HG02588 (cell line): ENCODE measurements around the gene FAM163A.
"Not testable (repeated sequence)": the region's sequence is repeated elsewhere in the genome, so short reads cannot be mapped to it uniquely, and the experiment has no call there.

ENCODE experiments used
- ATAC-seq: cut with Tn5 transposase; IDR thresholded peaks from one replicate; pipeline ENCODE4 v1.9.1; 2021; ENCODE audit warnings: mild to moderate bottlenecking, moderate library complexity; ENCODE audit not compliant: unreplicated experiment

Gene FAM163A

DNA sequence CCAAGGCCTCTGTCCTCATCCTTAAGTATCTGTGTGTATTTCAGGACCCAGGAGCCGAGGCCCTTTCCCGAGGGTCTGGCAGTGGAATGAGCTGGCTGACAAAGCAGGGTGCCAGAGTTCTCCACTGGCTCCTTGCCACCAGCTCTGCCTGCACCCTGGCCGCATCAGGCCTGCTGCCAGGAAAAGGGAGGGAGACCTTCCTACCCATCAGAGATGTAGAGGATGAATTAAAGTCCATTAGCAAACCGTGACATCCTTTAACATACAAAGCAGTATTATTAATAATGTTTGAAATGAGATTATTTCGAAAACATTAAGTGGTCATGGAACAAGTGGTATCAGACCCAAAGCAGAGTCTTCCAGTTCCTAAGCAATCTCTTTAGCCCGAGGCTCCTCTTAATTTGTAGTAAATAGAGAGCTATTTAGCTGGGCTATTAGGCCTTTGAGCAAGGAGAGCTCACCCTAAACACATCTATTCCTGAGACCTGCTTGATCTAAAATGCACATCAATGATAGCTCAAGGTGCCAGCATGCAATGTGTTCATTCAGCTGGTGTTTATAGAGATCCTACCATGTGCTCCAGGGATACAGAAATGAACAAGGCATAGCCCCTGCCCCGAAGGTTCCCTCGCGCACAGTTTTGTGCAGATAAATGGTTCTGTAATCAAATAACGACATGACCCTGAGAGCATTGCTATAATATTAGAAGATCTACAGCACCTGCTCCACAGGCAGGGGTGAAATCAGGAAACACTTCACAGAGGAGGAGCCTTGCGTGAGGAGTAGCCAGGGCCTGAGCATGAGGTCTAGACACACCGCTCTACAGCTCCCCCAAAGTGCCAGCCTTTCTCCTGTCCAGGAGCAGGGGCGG lies 44.0 kb downstream of the FAM163A start:
- no peak for ATAC-seq

- ATAC-seq = no peak
Observed at GRCh38 chr1:179788259-179788658, 45.2 kb downstream of the FAM163A start.

- no peak for ATAC-seq
Observed at GRCh38 chr1:179793281-179793680, 50.2 kb downstream of the FAM163A start.

GRCh38 chr1:179794146-179794545 lies 51.1 kb downstream of the FAM163A start:
- no peak for ATAC-seq

DNA sequence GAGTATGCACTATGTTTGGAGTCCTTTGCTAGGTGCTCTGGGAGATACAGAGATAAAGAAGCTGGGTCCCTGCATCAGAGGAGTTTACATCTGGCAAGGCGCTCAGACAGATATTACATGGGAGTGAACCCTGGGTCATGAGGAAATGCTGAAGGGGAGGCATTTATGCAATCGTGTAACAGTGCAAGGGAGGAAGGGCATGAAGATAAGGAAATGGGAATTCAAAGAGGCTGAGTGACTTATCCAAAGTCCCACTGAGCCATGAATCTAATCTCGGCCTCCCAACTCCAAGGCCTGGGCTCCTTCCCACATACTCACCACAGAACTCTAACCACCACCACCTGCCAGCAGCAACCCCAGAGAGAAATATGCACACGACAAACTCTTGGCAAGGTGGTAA lies 51.6 kb downstream of the FAM163A start:
- no peak for ATAC-seq

DNA sequence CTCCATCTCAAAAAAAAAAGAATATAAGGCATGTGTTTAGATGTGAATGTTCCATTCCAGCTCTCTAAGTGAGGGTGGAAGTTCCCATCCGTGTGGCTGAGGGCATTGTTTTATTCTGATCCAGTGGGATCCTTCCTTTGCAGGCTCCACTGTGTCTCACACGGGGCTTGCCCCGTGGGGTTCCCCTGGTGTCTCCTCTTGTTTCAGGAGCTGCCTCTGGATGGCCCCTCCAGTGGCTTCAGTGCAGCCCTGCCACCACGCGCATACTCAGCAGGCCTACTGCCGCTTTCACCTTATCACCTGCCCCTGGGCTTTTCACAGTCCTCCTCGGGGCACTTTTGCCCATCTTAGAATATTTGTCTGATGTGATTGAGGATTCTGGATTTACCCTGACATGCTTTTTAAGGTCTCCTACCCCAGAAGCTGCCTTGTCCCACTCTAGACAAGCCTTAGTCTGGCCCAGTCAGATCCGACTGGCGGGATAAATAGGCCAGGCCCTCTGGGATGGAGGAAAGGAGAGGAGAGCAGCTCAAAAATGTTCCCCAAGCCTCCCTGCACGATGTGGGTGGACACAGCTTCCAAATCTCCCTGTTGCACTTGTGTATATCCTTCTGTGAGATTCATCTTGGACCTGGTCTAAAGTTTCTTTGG lies 55.2 kb downstream of the FAM163A start:
- no peak for ATAC-seq

- no peak for ATAC-seq
Observed at GRCh38 chr1:179798864-179799516, 55.9 kb downstream of the FAM163A start.

- no peak for ATAC-seq
Observed at GRCh38 chr1:179800481-179800880, 57.4 kb downstream of the FAM163A start.

DNA sequence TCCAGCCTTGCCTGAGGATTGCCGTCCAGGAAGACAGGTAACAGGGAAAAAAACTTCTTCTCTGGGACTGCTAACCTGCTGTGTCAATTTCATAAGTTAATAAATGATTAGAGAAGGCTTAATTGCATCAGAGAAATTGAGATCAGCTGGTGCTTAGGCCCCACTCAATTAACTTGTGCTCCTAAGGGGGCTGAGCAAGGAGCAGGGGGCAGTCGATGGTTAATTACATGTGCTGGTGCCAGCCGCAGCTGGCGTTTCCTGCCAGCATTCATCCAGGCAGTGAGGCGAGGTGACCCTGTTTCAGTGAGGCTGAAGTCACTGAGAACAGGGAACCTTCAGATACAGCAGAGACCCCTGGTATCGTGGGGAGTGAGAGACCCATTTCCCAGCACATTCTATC lies 60.0 kb downstream of the FAM163A start:
- ATAC-seq = no peak

DNA sequence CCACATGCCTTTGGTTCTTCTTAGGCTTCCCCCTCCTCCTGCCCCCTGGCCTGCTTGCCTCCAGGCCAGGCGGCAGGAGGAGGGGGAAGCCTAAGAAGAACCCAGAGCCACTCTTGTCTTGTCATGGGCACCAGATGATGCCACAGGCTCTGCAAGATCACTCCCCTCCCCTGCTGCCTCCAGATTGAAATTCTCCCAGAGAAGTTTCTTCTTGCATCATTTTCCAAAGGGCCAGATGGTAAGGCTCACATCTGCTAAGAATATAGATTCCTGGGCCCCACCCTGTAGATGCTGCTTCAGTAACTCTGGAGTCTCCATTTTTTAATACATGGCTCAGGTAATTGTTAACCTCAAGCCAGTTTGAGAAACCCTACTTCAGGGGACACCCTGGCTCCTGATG lies 60.8 kb downstream of the FAM163A start:
- no peak for ATAC-seq

- not testable (repeated sequence) for ATAC-seq
Observed at GRCh38 chr1:179804417-179804816, 61.3 kb downstream of the FAM163A start.

- ATAC-seq = no peak
Observed at GRCh38 chr1:179805291-179806195, 62.5 kb downstream of the FAM163A start.

- no peak for ATAC-seq
Observed at GRCh38 chr1:179806333-179806732, 63.2 kb downstream of the FAM163A start.

GRCh38 chr1:179807291-179807690 lies 64.2 kb downstream of the FAM163A start:
- no peak for ATAC-seq

GRCh38 chr1:179807691-179808485 lies 64.8 kb downstream of the FAM163A start:
- no peak for ATAC-seq

GRCh38 chr1:179808503-179808902 lies 65.4 kb downstream of the FAM163A start:
- no peak for ATAC-seq

DNA sequence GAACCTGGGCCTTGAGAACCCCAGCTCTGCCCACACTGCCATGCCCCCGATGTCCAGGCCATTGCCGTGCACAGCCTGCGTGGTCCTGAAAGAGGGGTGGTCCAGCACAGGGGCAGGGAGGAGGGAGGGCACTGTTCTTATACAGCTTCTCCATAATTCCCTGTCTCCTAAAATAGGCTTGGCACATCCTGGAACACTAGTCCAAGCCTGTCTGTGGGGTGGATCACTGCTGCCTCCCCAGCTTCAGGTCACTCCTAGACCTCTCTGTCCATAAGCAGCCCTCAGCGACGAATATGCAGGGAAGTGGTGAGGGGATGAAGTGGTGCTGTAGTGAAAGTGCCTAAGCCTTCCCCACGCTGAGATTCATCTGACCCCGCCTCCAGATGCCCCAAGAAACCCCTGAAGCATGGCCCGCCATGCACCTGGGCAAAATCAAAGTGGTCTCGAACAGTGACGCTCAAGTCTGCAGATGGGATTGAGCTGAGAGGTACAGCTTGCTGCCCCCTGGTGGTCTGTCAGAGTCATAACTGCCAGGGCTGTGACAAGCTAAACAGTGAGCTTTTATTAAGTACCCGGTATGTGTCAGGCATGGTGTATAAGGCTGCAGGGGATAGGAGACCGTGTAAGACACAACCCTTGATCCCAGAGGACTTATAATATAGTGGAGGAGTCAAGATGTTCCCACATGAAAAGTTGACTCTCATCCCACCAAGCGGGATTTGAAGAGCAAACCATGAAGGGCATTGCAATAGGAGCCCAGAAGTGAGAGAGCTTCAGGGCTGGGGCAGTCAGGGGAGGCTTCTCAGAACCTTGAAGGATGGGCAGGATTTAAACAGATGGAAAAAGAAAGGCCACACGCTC lies 66.6 kb downstream of the FAM163A start:
- ATAC-seq = peak; percentile 64

GRCh38 chr1:179810367-179810715 lies 67.2 kb downstream of the FAM163A start:
- ATAC-seq = no peak
